ENCODE results near the gene RAX2. TPM values are rescaled to one million over a fixed set of nuclear protein-coding genes. Genes with fewer than 3 reads are reported as not detected.

Gene RAX2
- total and polyA plus RNA-seq, 10 donors: not detected

GRCh38 chr19:3804429-3804828 lies 32.4 kb upstream of the RAX2 start:
- Histone ChIP-seq H3K9me3 (no peaks in the 10 kb centered on the region), H3K27ac (no peak overlapping the region), H3K4me3 (no peak overlapping the region), H3K36me3 (no peaks in the 10 kb centered on the region), H3K4me1 (peaks cover 8 to 55% (median 26%) of the 10 kb centered on the region in 6 donors), H3K27me3 (replicated peaks in 1 of 7) (peaks cover 0 to 53% (median 26%) of the 10 kb centered on the region in 7 donors)
- intact Hi-C loops (cut with DNase I; ENCODE audit: low total_unique reads): no loop called here
- no peak for TF ChIP-seq POLR2A (IDR thresholded peaks at IDR 0.05)
- DNase-seq: no peak
- WGBS, 5 donors: 78 to 92% (median 83%) methylated on average over 4 to 13 of the region's 13 CpGs

GRCh38 chr19:3803986-3804385 lies 32.0 kb upstream of the RAX2 start:
- no peaks in the 10 kb centered on the region for H3K9me3 ChIP-seq
- intact Hi-C loops (cut with DNase I; ENCODE audit: low total_unique reads): no loop called here
- H3K27ac ChIP-seq: no peak overlapping the region
- no peaks in the 10 kb centered on the region for H3K36me3 ChIP-seq
- TF ChIP-seq POLR2A (IDR thresholded peaks at IDR 0.05) (no peak), CTCF (IDR thresholded peaks at IDR 0.05 in 8 of 11, conservative IDR thresholded peaks at IDR 0.05 in 3 of 11) (no peak), POLR2AphosphoS5 (IDR thresholded peaks at IDR 0.05) (no peak)
- 78 to 85% (median 82%) methylated on average over 10 of the region's 10 CpGs for WGBS, 5 donors
- no peak for DNase-seq
- no peak overlapping the region for H3K4me3 ChIP-seq
- H3K4me1 ChIP-seq: peaks cover 8 to 53% (median 24%) of the 10 kb centered on the region in 6 donors
- peaks cover 0 to 58% (median 26%) of the 10 kb centered on the region in 7 donors for H3K27me3 ChIP-seq (replicated peaks in 1 of 7)

GRCh38 chr19:3803114-3803888 lies 31.3 kb upstream of the RAX2 start:
- WGBS, 5 donors: 81 to 89% (median 87%) methylated on average over 21 to 24 of the region's 24 CpGs
- H3K4me1 ChIP-seq: peaks cover 8 to 58% (median 20%) of the 10 kb centered on the region in 6 donors
- intact Hi-C loops (cut with DNase I; ENCODE audit: low total_unique reads): no loop called here
- H3K9me3 ChIP-seq: no peaks in the 10 kb centered on the region
- peaks cover 0 to 65% (median 26%) of the 10 kb centered on the region in 7 donors for H3K27me3 ChIP-seq (replicated peaks in 1 of 7)
- DNase-seq: no peak
- no peak for TF ChIP-seq POLR2AphosphoS5 (IDR thresholded peaks at IDR 0.05)
- TF ChIP-seq POLR2A (IDR thresholded peaks at IDR 0.05): no peak
- no peak for TF ChIP-seq CTCF (IDR thresholded peaks at IDR 0.05 in 8 of 11, conservative IDR thresholded peaks at IDR 0.05 in 3 of 11)
- no peak overlapping the region for H3K4me3 ChIP-seq
- no peak overlapping the region for H3K27ac ChIP-seq
- H3K36me3 ChIP-seq: no peaks in the 10 kb centered on the region

- TF ChIP-seq POLR2AphosphoS5 (IDR thresholded peaks at IDR 0.05): peak in 2 of 3 donors; percentile 35 to 55
- TF ChIP-seq CTCF (IDR thresholded peaks at IDR 0.05 in 8 of 11, conservative IDR thresholded peaks at IDR 0.05 in 3 of 11): no peak
- TF ChIP-seq POLR2A (IDR thresholded peaks at IDR 0.05): no peak
- WGBS, 5 donors: 1 to 4% (median 4%) methylated on average over 24 to 46 of the region's 46 CpGs
- H3K27ac ChIP-seq: no peak overlapping the region
- intact Hi-C loops (cut with DNase I; ENCODE audit: low total_unique reads): no loop called here
- H3K4me1 ChIP-seq: peaks cover 8 to 58% (median 20%) of the 10 kb centered on the region in 6 donors
- no peaks in the 10 kb centered on the region for H3K36me3 ChIP-seq
- DNase-seq: peak; percentile 89
- peaks cover 0 to 66% (median 26%) of the 10 kb centered on the region in 7 donors for H3K27me3 ChIP-seq (replicated peaks in 1 of 7)
- H3K4me3 ChIP-seq: peak overlapping the region in 4 of 8 donors; percentile 23 to 58 (median 29)
- H3K9me3 ChIP-seq: peaks cover 0 to 10% (median 8%) of the 10 kb centered on the region in 8 donors
These were observed 29.5 kb upstream of the RAX2 start for GRCh38 chr19:3801412-3802096.
